ENCODE results near the gene TLR9.

- TF ChIP-seq CTCF (IDR thresholded peaks at IDR 0.05) (peak in 1 of 6 experiments; percentile 12), POLR2A (IDR thresholded peaks at IDR 0.05) (no peak)
Measured at GRCh38 chr3:52236424-52236886, 11.0 kb upstream of the TLR9 start.
